Islet of Langerhans (tissue), 1 donor: ENCODE measurements around the gene ATP8A1.

Source experiments
- FAIRE-seq: peaks from one replicate; lab custom pipeline; 2011; peaks lifted over from hg19 to GRCh38; lab: Jason Lieb, UNC

ATP8A1 gene

DNA sequence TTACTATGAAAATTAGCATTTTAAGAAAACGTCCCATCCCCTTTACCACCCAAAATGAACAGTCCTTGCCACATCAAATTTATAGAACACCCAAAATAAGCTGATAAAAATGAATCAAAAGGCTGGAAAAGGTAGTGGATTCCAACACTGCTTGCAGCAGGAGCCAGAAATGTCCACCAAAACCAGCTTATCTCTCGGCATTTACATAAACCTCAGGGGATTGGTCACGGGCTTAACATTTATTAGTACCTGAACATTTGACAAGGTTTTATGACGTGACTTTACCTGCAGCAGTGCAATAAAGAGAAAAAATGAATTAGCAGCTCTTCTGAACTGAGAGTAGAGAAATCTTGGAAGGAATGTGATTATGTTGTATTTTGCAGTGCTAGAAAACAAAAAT lies 31.6 kb downstream of the ATP8A1 start:
- no peak for FAIRE-seq

DNA sequence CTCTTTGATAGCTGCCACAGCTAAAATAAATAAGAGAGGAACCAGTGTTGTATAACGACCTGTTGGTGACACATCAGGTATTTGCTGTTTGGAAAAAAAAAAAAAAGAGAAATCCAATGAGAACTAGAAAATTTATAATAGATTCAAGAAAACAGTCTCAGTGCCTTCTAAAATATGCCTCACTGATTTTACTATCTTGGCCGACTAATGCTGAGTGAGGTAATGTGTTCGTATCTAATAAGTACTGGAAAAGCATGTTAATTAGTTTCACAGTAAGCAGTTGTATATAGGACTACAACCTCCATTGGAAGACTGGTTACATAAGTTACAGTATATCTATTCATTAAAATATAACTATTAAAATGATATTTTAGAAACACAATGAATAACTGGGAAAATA lies 32.4 kb downstream of the ATP8A1 start:
- peak; percentile 91 for FAIRE-seq

- no peak for FAIRE-seq
Observed at GRCh38 chr4:42618023-42618422, 38.9 kb downstream of the ATP8A1 start.

- FAIRE-seq: no peak
Observed at GRCh38 chr4:42617030-42617429, 39.9 kb downstream of the ATP8A1 start.

GRCh38 chr4:42616572-42616971 lies 40.3 kb downstream of the ATP8A1 start:
- no peak for FAIRE-seq

- FAIRE-seq: no peak
Observed at GRCh38 chr4:42615131-42615763, 41.7 kb downstream of the ATP8A1 start.

GRCh38 chr4:42612898-42613297 lies 44.0 kb downstream of the ATP8A1 start:
- no peak for FAIRE-seq

GRCh38 chr4:42610941-42611340 lies 46.0 kb downstream of the ATP8A1 start:
- FAIRE-seq: no peak

GRCh38 chr4:42609051-42609450 lies 47.9 kb downstream of the ATP8A1 start:
- FAIRE-seq: no peak

- FAIRE-seq: no peak
Observed at GRCh38 chr4:42608551-42608950, 48.4 kb downstream of the ATP8A1 start.

- no peak for FAIRE-seq
Observed at GRCh38 chr4:42607011-42607726, 49.7 kb downstream of the ATP8A1 start.

GRCh38 chr4:42605264-42605663 lies 51.6 kb downstream of the ATP8A1 start:
- no peak for FAIRE-seq

DNA sequence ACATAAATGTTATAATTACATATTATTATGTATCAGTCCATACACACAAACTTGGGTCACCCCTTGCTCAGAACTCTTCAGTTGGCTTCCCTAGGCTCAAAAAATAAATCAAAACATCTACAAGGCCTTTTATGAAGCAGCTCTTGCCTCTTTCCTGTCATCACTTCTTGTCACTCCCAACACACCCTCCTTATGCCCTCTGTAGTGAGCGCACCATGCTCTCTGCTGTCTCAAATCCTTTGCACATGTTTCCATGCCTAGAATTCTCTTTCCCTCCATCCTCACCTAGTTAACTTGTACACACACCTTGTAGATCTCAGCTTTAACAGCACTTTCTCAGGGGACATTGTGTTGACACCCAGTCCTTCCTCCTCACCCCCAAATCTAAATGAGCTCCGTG lies 53.0 kb downstream of the ATP8A1 start:
- no peak for FAIRE-seq

DNA sequence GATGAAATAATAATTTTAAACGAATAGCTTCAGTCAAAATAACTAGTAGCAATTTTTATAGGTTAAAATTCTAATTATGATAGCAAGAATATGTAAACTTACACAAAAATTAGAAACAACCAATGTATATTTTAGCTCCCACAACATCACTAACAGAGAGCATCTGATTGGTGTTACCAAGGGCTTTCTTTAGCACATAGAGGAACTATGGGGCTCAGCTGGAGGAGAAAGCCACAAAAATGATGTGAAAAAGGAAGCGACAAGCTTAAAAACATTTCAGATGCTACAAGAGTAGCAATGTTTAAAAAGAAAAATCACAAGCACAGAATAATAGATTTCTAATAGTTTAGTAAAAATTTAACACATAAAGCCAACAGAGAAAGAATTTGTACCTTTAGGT lies 56.3 kb downstream of the ATP8A1 start:
- no peak for FAIRE-seq

DNA sequence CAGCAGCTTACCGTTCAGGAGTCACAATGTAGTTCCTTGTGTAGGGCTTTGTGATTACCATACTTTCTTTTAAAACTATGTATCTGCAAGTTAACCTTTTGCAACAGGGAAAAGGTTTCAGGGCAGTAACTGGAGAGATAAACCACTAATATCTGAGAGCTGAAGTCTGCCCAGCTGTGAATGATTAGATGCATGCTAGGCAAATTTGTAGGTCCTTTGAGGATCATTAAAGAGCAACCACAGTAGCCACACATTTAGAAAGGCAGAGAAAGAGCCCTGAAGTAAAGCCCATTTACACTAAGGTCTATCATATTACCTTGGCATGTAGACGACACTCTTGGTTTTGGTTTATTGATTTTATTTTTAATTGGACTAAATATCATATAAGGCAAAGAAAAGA lies 60.0 kb downstream of the ATP8A1 start:
- FAIRE-seq: no peak

- peak; percentile 85 for FAIRE-seq
Observed at GRCh38 chr4:42594888-42595287, 62.0 kb downstream of the ATP8A1 start.

- no peak for FAIRE-seq
Observed at GRCh38 chr4:42588909-42589308, 68.0 kb downstream of the ATP8A1 start.

DNA sequence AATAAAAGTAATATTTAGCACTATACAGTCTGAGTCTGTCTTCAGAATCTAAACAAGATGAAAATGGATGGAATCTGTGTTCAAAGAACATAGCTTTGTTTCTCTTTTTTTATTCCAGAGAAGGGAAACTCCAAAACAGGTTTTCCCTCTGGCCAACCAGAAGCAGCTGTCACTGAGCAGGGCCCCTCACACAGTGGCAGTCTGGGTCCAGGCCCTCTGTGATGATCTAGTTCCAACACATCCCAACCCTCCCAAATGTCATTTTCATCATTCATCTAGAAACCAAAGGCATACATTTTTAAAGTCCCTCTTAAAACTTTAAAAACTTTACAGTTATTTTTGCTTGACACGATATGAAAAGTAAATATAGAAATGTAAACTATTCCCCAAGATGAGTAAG lies 70.1 kb downstream of the ATP8A1 start:
- no peak for FAIRE-seq

DNA sequence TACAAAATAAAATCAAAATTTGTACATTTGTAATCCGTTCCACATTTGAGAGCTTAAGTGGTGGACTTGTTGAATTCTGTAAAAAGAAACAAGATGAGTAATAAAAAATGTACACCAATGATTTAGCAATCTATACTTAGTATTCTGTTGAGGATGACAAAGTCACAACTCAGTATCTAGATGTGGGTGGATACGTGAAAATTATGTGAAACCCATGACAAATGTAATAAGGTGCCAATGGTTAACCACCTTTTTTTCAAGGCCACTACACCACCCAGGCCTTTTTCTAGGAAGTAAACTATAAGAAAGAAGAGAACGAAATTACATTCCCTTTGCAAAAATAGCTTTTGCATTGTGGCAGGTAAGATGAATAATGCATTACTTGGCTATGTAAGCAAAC lies 77.0 kb downstream of the ATP8A1 start:
- FAIRE-seq: no peak

DNA sequence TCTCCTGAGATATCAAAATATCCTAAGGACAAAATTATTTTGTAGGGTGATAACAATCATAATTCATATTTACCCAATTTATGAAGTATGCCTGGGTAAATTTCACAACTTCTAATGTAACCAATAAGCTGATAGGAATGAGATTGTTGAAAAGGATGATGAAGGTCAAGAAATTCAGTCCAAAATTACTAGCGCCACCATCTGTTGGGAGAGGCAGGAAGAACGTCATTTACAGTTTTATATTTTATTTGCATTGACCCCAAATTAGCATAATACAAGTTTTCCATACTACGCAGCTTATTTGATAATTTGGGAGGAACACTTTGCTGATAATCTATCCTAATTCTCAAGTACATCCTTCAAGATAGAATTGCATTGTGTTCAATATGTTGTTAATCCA lies 78.7 kb downstream of the ATP8A1 start:
- no peak for FAIRE-seq

- FAIRE-seq: no peak
Observed at GRCh38 chr4:42574870-42575430, 82.0 kb downstream of the ATP8A1 start.

GRCh38 chr4:42573249-42573648 lies 83.7 kb downstream of the ATP8A1 start:
- no peak for FAIRE-seq

DNA sequence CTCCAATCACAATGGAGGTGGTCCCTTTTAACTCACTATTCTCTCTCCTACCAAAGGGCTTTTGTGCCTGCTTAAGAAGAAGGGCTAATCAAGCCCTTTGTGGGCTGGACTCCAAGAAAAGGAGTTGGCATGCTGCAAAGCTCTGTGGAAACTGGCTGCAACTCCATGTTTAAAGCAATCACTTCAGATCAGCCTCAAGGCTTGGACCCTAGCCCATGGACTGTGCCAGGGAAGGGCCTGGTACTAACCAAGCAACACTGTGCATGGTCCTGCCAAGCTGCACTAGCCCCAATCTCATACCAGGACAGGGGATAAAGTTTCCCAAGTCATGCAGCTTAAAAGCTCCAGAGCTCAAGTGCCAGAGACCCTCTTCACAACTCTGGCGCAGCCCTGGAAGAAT lies 86.7 kb downstream of the ATP8A1 start:
- no peak for FAIRE-seq
